HEK293 (cell line): ENCODE data around the gene FNDC8.

Experiments
- CTCF ChIA-PET: fragments of 350-600 bp; formaldehyde crosslinking; extraction: SDS; loops from one replicate; lab custom pipeline; 2021; ENCODE audit warnings: antibody characterized with exemption; lab: Yijun Ruan, JAX
- POLR2A ChIA-PET: fragments of 300-600 bp; formaldehyde crosslinking; extraction: SDS; loops from one replicate; lab custom pipeline; 2020; ENCODE audit warnings: antibody characterized with exemption, inconsistent platforms; lab: Yijun Ruan, JAX
- H3K27ac ChIP-seq: fragments of 200-500 bp; sonication (Bioruptor generic); 2 replicates; pipeline ENCODE4 v1.5.1; 2014; ENCODE audit warnings: low read depth, low read length, control low read depth, inconsistent platforms; ENCODE audit errors: extremely low read depth
- H3K36me3 ChIP-seq, 2 experiments: fragments of 200-500 bp in 1 of 2; sonication (Bioruptor generic) in 1 of 2; 1 replicate in 1 of 2; 2 replicates in 1 of 2; pipeline ENCODE4 v1.5.1; 2014 to 2017; ENCODE audit warnings: inconsistent platforms in 2 of 2, low read length in 2 of 2; ENCODE audit not compliant: control insufficient read depth in 2 of 2, insufficient read depth in 1 of 2
- H3K4me1 ChIP-seq: fragments of 200-500 bp; sonication (Bioruptor generic); 2 replicates; pipeline ENCODE4 v1.5.1; 2014; ENCODE audit warnings: mild to moderate bottlenecking, low read length, inconsistent platforms; ENCODE audit not compliant: control insufficient read depth, insufficient read depth
- H3K4me3 ChIP-seq: 2 replicates; pipeline ENCODE4 v1.5.1; 2011; ENCODE audit warnings: low read depth, mild to moderate bottlenecking, control low read depth, low read length, moderate library complexity
- H3K9me3 ChIP-seq: fragments of 200-500 bp; sonication (Bioruptor generic); 2 replicates; pipeline ENCODE4 v1.5.1; 2014; ENCODE audit warnings: low read depth, low read length, inconsistent platforms; ENCODE audit not compliant: control insufficient read depth, insufficient read depth
- HOXA7 ChIP-seq: sonication (generic); formaldehyde crosslinking; IDR thresholded peaks from 2 replicates; pipeline ENCODE4 v1.8.1; 2022; ENCODE audit warnings: missing genetic modification reagents, borderline replicate concordance
- ZFP3 ChIP-seq: fragments of 450-650 bp; formaldehyde crosslinking; IDR thresholded peaks from 2 replicates; pipeline ENCODE4 v1.5.1; 2016; ENCODE audit warnings: low read depth, missing biosample characterization, missing genetic modification characterization
- ZNF202 ChIP-seq: fragments of 450-650 bp; formaldehyde crosslinking; IDR thresholded peaks from 2 replicates; pipeline ENCODE4 v1.5.1; 2016; ENCODE audit warnings: missing biosample characterization, missing genetic modification characterization, borderline replicate concordance
- ZNF768 ChIP-seq: fragments of 450-650 bp; formaldehyde crosslinking; IDR thresholded peaks from 2 replicates; pipeline ENCODE4 v1.5.1; 2018; ENCODE audit warnings: missing biosample characterization, mild to moderate bottlenecking, missing genetic modification characterization
- ZNF791 ChIP-seq: fragments of 450-650 bp; formaldehyde crosslinking; IDR thresholded peaks from 2 replicates; pipeline ENCODE4 v1.5.1; 2016; ENCODE audit warnings: missing biosample characterization, missing genetic modification characterization
- ZNF830 ChIP-seq: fragments of 450-650 bp; IDR thresholded peaks from 2 replicates; pipeline ENCODE4 v1.5.0; 2018; ENCODE audit warnings: missing biosample characterization, missing genetic modification characterization, low read depth, mild to moderate bottlenecking, moderate library complexity
- TF ChIP-seq, protein P1 (sequence below): fragments of 450-650 bp; formaldehyde crosslinking; conservative IDR thresholded peaks from 2 replicates; pipeline ENCODE4 v1.5.1; 2016; ENCODE audit warnings: low read depth, missing biosample characterization, missing genetic modification characterization
- TF ChIP-seq, protein P2 (sequence below): fragments of 450-650 bp; formaldehyde crosslinking; optimal IDR thresholded peaks from 2 replicates; pipeline ENCODE3; 2016; ENCODE audit warnings: missing biosample characterization, mild to moderate bottlenecking, missing genetic modification characterization
- TF ChIP-seq, protein P3 (sequence below): fragments of 450-650 bp; formaldehyde crosslinking; IDR thresholded peaks from 2 replicates; pipeline ENCODE4 v1.5.1; 2016; ENCODE audit warnings: missing biosample characterization, missing genetic modification characterization
- TF ChIP-seq, protein P4 (sequence below): fragments of 450-650 bp; formaldehyde crosslinking; IDR thresholded peaks from 2 replicates; pipeline ENCODE4 v1.5.0; 2017; ENCODE audit warnings: missing biosample characterization, missing genetic modification characterization, borderline replicate concordance

The FNDC8 gene

DNA sequence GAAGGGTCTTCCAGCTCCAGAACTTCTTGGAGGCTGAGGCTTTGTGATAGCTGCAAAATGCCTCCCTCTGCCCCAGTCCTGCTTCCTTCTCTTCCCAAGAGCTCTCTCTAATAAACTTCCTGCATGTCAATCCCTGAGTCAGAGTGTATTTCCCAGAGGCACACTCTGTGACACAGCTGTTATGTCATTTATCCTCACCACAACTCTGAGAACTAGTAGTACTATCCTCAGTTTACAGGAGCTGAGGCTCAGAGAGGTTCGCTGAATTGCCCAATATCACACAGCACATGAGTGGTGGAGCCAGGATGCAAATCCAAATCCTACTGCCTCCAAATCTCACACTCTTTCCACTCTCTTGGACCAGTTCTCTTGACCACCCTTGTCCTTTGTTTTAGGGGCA is 46.3 kb downstream of the FNDC8 start:
- no peaks in the 10 kb centered on the region for H3K4me1 ChIP-seq
- no peak overlapping the region for H3K4me3 ChIP-seq
- H3K27ac ChIP-seq, result no peak overlapping the region
- H3K36me3 ChIP-seq, result no peaks in the 10 kb centered on the region
- no peaks in the 10 kb centered on the region for H3K9me3 ChIP-seq
- POLR2A ChIA-PET, result interaction anchor here (0.6 kb wide), 1 partner anchor 16 kb away, joined by 4 read pairs; no protein-coding TSS in a partner anchor
- CTCF ChIA-PET, result interaction anchor here (0.6 to 1.7 kb wide), 2 partner anchors 219 to 372 kb away, joined by 3 to 4 read pairs; no protein-coding TSS in a partner anchor
- TF ChIP-seq ZNF830 (tag by site-specific recombination), result no peak
- TF ChIP-seq ZNF768, result peak; percentile 61; the same call in 1 of the 2 replicates
- TF ChIP-seq, protein P1, sequence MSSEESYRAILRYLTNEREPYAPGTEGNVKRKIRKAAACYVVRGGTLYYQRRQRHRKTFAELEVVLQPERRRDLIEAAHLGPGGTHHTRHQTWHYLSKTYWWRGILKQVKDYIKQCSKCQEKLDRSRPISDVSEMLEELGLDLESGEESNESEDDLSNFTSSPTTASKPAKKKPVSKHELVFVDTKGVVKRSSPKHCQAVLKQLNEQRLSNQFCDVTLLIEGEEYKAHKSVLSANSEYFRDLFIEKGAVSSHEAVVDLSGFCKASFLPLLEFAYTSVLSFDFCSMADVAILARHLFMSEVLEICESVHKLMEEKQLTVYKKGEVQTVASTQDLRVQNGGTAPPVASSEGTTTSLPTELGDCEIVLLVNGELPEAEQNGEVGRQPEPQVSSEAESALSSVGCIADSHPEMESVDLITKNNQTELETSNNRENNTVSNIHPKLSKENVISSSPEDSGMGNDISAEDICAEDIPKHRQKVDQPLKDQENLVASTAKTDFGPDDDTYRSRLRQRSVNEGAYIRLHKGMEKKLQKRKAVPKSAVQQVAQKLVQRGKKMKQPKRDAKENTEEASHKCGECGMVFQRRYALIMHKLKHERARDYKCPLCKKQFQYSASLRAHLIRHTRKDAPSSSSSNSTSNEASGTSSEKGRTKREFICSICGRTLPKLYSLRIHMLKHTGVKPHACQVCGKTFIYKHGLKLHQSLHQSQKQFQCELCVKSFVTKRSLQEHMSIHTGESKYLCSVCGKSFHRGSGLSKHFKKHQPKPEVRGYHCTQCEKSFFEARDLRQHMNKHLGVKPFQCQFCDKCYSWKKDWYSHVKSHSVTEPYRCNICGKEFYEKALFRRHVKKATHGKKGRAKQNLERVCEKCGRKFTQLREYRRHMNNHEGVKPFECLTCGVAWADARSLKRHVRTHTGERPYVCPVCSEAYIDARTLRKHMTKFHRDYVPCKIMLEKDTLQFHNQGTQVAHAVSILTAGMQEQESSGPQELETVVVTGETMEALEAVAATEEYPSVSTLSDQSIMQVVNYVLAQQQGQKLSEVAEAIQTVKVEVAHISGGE (tag by site-specific recombination), result no peak
- TF ChIP-seq ZFP3 (tag by site-specific recombination), result no peak
- TF ChIP-seq, protein P2, sequence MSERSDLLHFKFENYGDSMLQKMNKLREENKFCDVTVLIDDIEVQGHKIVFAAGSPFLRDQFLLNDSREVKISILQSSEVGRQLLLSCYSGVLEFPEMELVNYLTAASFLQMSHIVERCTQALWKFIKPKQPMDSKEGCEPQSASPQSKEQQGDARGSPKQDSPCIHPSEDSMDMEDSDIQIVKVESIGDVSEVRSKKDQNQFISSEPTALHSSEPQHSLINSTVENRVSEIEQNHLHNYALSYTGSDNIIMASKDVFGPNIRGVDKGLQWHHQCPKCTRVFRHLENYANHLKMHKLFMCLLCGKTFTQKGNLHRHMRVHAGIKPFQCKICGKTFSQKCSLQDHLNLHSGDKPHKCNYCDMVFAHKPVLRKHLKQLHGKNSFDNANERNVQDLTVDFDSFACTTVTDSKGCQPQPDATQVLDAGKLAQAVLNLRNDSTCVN (tag by site-specific recombination), result no peak
- TF ChIP-seq, protein P3, sequence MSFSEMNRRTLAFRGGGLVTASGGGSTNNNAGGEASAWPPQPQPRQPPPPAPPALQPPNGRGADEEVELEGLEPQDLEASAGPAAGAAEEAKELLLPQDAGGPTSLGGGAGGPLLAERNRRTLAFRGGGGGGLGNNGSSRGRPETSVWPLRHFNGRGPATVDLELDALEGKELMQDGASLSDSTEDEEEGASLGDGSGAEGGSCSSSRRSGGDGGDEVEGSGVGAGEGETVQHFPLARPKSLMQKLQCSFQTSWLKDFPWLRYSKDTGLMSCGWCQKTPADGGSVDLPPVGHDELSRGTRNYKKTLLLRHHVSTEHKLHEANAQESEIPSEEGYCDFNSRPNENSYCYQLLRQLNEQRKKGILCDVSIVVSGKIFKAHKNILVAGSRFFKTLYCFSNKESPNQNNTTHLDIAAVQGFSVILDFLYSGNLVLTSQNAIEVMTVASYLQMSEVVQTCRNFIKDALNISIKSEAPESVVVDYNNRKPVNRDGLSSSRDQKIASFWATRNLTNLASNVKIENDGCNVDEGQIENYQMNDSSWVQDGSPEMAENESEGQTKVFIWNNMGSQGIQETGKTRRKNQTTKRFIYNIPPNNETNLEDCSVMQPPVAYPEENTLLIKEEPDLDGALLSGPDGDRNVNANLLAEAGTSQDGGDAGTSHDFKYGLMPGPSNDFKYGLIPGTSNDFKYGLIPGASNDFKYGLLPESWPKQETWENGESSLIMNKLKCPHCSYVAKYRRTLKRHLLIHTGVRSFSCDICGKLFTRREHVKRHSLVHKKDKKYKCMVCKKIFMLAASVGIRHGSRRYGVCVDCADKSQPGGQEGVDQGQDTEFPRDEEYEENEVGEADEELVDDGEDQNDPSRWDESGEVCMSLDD (tag by site-specific recombination), result no peak
- TF ChIP-seq, protein P4, sequence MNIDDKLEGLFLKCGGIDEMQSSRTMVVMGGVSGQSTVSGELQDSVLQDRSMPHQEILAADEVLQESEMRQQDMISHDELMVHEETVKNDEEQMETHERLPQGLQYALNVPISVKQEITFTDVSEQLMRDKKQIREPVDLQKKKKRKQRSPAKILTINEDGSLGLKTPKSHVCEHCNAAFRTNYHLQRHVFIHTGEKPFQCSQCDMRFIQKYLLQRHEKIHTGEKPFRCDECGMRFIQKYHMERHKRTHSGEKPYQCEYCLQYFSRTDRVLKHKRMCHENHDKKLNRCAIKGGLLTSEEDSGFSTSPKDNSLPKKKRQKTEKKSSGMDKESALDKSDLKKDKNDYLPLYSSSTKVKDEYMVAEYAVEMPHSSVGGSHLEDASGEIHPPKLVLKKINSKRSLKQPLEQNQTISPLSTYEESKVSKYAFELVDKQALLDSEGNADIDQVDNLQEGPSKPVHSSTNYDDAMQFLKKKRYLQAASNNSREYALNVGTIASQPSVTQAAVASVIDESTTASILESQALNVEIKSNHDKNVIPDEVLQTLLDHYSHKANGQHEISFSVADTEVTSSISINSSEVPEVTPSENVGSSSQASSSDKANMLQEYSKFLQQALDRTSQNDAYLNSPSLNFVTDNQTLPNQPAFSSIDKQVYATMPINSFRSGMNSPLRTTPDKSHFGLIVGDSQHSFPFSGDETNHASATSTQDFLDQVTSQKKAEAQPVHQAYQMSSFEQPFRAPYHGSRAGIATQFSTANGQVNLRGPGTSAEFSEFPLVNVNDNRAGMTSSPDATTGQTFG, result no peak
- TF ChIP-seq ZNF202 (tag by site-specific recombination), result no peak

DNA sequence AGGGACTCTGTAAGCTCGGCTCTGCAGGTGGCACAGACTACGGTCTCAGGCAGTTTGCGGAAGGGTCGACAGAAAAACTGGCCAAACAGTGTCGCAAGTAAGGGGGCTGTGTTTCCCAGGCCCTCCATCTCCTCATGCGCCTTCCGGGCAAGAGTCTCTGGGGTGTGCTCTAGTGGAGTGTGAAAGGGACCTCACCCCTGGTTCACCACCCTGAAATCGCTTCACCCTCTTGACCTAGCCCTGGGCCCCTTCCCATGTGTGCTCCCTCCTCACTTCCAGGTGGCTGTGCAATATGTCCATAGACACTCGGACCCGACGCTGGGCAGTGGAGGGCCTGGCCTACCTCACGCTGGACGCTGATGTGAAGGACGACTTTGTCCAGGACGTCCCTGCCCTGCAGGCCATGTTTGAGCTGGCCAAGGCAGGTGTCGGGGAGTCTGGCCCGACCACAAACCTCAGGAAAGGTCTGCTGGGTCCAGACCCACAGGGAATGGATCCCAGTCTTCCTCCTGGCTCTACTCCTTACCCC is 48.5 kb downstream of the FNDC8 start:
- Histone ChIP-seq H3K4me3 (no peak overlapping the region), H3K9me3 (no peaks in the 10 kb centered on the region), H3K27ac (no peak overlapping the region), H3K4me1 (no peaks in the 10 kb centered on the region), H3K36me3 (no peaks in the 10 kb centered on the region)
- no peak for TF ChIP-seq ZNF791
- no peak for TF ChIP-seq HOXA7 (CRISPR knock-in tag)
- TF ChIP-seq, protein P4, result no peak
- ChIA-PET CTCF (interaction anchor here (0.6 to 1.7 kb wide), 5 partner anchors 73 to 369 kb away, joined by 3 to 4 read pairs (median 3); partner anchors contain the start of genes SLFN12L and SLFN5), POLR2A (no interaction called here)
